ENCODE measurements around the gene NUCKS1.
A peak's percentile ranks its signal among the peaks of the same experiment; 100 is the strongest.

NUCKS1 gene

DNA sequence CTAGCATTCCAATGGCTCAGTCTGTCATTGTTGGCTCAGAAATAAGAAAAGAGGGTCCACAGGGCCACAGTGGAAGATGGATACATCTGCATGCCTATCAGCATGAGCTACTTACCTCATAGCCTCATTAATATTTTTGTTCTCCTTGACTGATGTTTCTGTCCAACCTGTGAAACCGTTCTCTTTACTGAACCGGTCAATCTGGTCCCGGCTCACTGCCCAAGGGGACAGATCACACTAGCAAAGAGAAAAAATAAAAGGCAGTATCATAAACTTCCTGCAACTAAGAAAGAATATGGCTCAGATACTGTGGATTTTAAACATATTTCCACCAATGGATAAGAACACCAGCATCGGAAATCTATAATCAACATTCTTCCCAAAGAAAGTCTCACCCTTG is 20.6 kb upstream of the NUCKS1 start:
- DNase-seq (ENCODE audit: low spot score) = no peak

DNA sequence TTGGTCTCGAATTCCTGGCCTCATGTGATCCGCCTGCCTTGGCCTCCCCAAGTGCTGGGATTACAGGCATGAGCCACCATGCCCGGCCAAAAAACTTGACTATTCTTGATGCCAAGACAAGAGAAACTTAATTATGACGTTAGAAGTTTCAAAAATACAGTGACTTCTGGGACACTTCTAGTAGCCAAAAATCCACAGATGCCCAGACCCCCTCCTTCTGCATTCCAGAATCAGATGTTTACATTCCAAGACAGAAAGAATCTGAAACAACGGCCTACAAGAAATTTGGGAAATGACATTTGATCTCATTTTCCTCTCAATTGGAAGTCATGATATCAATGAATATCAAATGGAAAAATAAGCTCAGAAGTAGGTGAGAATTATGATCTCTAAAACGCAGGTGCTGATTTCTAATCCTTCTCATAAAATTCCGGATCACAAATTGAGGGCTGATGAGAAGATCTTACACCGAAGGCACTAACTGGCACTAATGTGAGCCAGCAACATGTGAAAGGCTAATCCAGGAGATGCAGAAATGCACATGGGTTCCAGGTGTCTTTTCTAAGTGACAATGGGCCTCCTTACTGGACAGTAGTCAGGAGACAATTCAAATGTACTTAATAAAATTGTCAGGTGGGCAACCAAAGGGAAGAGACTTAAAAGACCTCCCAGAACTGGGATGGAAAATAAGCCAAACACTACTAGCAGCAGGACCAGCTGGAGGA is 19.8 kb upstream of the NUCKS1 start:
- DNase-seq (ENCODE audit: low spot score) = no peak

DNA sequence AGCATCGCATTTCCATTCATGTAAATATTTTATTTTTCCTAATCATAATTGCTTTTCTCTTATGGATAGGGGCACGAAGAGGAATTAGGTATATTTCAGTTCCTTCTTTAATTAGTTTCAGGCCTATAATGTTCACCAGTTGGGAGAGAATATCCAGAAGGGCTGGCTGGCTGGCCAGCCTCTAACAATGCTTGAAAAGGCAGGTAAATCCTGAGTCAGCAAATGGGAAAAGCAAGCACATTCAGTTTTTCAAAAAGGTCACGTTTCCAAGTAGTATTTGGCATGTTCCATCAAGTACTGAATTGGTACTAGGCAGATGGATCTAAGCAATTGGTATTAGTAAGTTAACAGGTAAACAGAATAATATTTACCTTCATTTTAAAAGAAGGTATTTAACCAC is 17.3 kb upstream of the NUCKS1 start:
- no peak for DNase-seq (ENCODE audit: low spot score)

DNA sequence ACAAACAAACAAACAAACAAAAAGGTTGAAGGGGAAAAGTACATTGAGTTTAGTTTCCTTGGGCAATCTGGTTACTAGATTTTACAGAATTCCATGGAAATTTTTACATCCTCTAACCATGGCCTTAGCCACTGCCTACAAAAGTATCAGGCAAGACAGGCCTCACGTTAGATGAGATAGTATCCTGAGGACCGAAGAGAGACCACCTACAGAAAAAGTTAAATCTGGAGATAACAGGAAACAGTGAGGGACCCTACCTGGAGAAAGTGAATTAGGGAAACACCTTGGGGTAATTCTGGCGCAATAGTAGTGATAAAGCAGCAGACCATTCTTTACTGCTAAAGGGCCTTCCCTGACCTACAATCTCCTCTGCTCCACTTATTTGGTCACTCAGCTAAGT is 16.6 kb upstream of the NUCKS1 start:
- DNase-seq (ENCODE audit: low spot score) = no peak

DNA sequence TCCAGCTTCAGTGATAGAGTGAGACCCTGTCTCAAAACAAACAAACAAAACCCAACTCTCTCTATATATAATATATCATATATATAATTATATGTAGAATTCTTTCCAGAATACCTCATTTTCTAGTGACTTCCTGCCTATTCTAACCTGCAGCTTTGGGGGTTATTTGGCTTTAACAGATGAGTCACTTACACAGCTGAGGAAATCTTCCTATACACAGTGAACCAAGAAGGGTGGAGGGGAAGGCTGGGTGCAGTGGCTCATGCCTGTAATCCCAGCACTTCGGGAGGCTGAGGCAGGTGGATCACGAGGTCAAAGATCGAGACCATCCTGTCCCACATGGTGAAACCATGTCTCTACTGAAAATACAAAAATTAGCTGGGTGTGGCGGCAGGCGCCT is 16.1 kb upstream of the NUCKS1 start:
- DNase-seq (ENCODE audit: low spot score) = no peak

DNA sequence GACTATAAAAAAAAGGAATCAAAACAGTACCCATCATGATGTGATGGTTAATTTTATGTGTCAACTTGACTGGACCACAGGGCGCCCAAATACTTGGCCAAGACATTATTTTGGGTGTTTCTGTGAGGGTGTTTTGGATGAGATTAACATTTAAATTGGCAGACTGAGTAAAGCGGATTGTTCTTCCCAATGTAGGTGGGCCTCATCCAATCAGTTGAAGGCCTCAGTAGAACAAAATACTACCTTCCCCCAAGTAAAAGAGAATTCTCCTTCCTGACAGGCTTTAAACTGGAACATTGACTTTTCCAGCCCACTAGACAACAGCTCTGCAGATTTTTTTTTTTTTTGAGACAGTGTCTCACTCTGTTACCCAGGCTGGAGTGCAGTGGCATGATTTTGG is 14.6 kb upstream of the NUCKS1 start:
- DNase-seq (ENCODE audit: low spot score) = no peak

DNA sequence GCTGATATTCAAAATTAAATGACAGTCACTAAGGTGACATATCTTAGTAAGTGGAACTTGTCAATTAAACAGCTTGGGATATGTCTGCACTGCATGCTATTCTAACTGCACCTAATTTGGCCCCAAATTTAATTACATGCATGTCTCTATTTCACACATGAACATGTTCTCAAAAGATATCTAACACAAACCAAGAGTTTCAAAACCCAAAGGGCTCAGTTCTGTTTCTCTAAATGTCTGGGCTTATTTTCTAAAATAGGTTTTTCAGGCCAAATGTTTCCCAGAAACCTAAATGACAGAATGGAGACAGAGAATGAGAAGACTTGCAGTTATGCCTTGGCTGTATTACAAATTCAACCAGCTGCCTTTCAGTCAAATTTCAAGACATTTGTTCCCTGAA is 14.0 kb upstream of the NUCKS1 start:
- no peak for DNase-seq (ENCODE audit: low spot score)

DNA sequence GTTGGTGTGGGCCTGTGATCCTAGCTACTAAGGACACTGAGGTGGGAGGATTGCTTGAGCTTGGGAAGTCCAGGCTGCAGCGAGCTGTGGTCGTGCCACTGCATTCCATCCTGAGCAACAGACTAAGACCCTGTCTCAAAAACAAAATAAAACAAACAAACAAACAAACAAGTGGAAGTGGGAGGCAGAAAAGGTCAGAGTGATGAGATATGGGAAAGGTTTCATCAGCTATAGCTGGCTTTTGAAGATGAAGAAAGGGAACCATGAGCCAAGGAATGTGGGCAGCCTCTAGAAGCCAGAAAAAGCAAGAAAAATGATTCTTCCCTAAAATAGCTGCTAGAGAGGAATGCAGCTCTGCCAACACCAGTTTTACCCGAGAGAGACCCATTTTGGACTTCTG is 10.6 kb upstream of the NUCKS1 start:
- no peak for DNase-seq (ENCODE audit: low spot score)

DNA sequence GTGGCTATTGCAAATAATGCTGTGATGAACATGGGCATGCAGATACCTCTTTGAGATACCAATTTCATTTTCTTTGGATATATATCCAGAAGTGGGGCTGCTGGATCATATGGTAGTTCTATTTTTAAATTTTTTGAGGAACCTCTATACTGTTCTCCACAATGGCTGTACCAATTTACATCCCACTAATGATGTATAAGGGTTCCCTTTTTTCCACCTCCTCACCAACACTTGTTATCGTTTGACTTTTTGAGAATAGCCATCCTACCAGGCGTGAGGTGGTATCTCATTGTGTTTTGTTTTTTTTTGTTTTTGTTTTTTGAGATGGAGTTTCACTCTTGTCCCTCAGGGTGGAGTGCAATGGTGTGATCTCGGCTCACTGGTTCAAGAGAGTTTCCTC is 6.6 kb upstream of the NUCKS1 start:
- no peak for DNase-seq (ENCODE audit: low spot score)

DNA sequence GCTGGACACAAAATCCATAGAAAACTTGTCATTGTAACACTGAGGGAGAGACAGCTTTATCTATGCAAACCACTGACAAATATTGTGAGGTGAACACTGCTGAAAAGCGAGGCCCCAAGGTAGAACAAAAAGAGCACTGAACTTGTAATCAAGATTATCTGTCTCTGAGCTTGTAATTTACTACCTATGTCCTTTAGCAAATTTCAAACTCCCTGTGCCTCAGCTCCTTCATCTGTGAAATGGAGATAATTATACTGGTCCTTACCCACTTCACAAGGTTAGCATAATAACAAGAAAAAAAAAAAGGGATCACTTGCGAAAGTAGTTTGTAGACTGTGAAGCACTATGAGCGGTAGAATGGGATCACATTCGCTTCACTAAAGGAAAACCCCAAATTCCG is 4.9 kb upstream of the NUCKS1 start:
- DNase-seq (ENCODE audit: low spot score) = no peak

DNA sequence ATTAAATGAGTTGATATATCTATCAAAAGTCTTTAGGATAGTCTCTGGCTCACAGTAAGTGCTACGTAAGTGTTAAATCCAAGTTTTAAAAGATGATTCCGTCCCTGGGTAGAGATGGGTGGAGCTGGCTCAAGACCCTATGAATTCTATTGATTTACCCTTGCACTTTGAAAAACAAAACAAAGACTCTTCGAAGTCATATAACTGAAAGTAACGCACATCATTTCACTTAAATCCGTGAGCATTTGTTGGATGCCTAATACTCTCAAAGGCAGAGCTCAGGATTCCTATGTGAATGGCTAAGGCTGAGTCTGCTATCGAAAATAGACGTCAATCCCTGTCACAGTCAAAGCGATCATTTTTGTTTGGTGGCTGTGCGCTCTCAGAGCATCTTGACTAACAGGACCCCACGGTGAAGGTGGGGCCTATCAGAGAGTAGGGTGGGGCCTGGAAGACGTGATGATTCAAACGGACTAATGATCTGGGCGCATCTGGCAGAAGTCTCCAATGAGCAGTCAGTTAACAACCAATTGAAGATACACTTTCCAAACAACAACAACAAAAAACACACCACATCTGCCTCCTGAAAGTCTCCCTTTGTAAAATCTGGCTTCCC is 1.2 kb upstream of the NUCKS1 start:
- DNase-seq (ENCODE audit: low spot score) = no peak

DNA sequence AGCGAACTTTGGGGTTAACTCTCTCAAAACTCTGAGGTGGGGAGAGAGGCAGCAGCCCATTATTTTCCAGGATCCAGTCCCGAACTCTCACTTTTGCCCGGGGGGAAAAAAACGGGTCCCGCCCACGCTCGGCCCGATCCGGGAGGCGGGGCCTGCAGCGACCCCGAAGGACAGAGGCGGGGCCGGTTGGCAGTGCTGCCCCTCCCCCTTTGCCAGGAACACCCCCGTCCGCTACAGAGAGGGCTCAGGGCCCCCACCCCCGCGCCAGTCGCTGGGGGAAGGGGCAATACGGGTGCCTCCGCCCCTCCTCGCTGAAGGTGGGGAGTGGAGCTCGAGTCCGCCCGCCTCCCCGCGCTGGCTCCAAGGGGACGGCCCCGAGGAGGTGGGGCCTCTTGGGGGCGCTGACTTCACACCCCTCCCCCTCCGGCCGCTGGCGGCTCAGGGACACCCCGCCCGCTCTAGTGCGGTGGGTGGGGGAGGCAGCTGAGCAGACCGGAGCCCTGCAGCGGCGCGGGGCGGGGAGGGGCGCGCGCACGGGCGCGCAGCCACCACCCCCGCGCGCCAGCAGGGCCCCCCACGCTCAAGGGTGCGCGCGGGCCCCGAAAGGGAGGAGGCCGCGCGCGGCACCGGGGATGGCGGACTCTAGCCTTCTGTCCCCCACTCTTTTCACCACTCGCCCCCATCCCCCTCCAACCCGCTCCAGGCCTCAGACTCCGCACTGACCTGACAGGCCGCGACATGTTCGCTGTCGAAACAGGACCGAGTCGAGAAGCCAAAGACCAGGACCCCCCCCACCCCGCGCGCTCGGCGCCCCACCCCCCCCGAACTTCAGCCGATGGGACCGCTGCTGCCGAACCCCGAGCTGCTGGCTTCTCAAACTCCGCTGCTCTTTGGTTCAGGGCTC is 496 bp downstream of the NUCKS1 start:
- DNase-seq (ENCODE audit: low spot score) = peak; percentile 86

DNA sequence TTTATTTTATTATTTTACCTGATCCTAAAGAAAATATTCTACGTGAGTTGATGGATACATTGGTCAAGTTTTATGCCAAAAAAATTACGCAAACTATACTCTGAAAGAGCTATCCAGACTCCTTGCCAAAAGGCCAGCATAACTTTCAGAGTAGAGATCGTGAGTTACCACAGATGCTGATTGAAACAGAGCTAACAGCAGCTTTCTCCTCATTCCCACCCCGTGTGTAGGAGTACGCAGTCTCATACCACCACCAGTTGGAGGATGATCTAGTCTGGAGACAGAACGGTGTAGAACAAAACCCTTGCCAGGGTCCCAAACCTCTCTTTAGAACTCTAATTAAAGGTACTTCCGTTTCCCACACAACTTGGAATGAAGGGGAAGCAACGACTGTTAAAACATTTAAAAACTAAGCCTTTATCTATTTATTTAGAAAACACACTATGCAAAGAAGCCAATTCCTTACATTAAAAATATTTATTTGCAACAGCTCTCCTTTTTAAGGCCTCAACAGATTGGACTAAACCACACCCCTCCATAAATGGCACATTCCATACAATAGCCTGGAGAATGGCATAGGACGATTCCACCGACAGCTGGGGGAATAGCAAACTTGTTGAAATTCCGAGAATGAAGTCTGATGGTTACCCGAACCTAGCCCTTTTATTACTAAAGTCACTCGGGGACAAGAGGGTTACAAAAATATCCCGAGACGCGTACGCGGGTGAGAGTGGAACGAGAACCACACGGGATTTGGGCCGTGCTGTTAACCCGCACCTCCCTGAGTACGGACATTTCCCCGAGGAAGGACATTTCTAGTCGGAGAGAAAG is 1.4 kb downstream of the NUCKS1 start:
- peak; percentile 64 for DNase-seq (ENCODE audit: low spot score)

DNA sequence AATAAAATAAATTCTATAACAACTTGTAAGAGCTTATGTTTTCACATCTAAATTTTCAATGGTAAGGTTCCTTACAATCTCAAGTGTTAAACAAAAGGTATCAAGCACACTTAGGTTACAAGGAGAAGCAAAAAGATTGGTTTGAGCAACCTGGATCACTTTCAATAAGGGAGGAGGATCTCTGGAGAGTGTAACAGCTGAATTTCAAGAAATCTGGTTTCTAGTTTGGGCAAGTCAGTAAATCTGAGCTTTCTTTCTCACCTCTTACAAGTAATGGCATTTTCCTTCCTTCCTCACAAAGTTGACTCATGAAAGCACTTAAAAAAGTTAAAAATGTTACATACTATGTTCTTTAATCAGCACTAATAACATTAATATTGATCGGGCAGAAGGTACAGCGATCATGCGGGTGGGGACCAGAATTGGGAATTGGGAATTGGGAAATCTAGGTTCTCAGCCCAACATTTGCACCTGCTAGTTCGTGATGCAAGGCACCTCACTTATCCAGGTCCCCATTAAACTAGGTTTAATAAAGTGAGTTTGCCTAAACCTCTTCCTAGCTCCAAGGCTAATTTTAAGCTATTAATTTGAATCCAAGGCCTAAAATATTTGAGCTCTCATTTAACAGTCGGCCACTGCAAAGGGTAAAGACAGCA is 3.1 kb downstream of the NUCKS1 start:
- no peak for DNase-seq (ENCODE audit: low spot score)

DNA sequence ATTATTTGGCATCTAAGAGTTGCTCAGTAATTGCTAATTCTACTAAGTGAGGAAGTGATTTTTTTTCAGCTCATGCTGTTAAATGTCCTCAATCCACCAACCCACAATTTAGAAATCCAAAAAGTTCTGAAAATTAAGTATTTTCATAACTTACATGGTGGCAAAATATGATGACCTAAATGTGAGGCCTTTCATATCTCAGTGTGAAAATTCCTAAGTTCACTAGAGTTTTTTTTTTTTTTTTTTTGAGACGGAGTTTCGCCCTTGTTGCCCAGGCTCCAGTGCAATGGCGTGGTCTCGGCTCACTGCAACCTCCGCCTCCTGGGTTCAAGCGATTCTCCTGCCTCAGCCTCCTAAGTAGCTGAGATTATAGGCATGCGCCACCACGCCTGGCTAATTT is 5.6 kb downstream of the NUCKS1 start:
- DNase-seq (ENCODE audit: low spot score) = no peak

DNA sequence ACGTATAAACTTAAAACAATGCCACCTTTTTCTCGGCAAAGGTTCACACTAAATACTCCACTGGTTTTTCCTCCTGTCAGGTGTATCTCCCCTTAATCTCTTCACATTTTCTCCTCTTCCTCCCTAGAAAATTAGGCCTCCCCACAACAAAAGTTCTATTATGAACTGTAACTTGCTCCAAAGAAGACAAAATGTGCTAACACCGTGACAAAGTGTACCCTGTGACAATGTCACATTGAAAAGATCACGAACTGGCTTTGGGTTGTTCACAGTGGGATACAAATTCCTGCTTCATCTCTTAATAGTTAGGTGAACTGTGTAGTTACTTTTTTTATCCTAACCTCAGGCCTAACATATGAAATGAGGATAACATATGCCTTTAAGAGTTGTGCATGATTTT is 6.0 kb downstream of the NUCKS1 start:
- no peak for DNase-seq (ENCODE audit: low spot score)

DNA sequence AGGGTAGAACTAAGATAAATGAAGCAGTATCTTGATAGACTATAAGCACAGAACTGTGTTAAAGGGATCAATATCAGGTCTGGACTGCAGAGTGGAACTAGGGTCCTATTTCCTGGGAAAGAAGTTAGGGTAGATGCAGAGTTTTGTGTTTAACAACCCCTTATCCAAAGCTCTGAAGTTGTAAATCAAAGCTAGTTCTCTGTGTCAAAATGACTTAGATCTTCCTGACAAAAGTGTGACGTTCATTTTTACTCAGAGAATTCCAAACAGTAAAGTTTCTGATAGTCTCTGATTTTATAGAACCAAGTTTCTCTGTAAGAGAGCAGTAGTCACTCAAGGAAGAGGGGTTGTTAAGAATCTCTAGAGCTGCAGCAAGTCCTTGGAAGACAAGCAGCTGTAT is 8.3 kb downstream of the NUCKS1 start:
- no peak for DNase-seq (ENCODE audit: low spot score)

DNA sequence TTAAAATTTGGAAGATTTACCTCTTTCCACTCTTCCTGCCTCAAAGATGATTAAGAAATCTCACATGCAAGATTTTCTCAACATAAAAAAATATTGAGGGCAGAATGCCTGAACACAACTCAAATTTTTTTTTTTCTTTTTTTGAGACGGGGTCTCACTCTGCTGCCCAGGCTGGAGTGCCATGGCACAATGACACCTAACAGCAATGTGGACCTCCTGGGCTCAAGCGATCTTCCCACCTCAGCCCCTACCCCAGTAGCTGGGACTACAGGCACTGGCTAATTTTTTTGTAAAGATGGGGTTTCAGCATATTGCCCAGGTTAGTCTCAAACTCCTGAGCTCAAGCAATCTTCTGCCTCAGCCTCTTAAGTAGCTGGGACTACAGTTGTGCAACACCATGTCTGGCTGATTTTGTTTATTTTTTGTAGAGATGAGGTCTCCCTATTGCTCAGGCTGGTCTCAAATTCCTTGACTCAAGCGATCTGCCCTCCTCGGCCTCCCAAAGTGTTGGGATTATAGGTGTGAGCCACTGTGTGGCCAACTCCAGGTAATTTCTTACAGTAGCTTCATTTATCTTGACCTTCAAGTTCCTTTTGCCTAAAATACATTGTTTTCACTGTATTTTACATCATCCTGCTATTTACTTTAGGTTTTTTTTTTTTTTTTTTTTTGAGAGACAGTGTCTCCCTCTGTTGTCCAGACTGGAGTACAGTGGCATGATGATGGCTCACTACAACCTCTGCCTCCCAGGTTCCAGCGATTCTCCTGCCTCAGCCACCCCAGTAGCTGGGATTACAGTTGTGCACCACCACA is 10.4 kb downstream of the NUCKS1 start:
- DNase-seq (ENCODE audit: low spot score) = no peak

DNA sequence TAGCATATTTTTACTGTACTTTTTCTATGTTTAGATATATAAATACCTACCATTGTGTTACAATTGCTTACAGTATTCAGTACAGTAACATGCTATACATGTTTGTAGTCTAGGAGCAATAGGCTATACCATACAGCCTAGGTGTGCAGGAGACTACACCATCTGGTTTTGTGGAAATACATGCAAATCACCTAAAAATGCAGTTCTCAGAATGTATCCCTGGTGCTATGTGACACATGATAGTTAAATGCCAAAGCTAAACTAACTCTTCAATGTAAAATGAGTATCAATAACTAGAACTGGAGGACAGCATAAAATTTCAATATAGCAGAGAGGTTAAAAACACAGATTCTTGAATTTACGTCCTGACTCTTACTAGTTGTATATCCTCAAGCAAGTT is 14.8 kb downstream of the NUCKS1 start:
- no peak for DNase-seq (ENCODE audit: low spot score)

DNA sequence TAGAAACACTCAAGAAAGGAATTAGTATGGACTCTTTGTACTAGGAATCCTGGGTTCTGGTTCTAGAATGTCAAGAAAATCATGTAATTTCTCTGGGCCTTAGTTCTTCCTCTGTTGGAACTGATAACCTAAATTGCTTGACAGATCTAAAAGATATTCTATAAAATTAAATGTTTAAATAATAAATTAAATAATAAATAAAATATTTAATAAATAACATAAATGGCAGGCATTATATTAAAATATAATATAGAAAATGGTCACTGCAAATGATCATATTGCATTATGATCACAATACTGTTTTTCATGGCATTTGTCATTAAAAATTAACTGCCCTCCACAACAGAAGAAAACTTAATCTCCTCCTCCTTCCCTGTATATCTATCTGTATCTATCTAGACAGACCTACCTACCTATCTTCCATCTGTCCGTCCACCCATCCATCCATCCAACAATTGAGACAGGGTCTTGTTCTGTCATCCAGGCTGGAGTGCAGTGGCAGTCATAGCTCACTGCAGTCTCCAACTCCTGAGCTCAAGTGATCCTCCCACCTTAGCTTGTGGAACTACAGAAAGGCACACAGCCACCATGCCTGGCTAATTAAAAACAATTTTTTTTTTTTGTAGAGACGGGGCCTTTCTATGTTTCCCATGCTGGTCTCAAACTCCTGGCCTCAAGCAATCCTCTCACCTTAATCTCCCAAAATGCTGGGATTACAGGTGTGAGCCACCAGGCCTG is 16.4 kb downstream of the NUCKS1 start:
- no peak for DNase-seq (ENCODE audit: low spot score)

Measured in hematopoietic multipotent progenitor cell treated with erythropoietin and hydrocortisone succinate and interleukin-3 and kit ligand, for 15 days (in vitro differentiated cells).